HCT116 (cell line): ENCODE data around the gene ZNF580. TPM values are rescaled to one million over a fixed set of nuclear protein-coding genes. Genes with fewer than 3 reads are reported as not detected.
A peak's percentile ranks its signal among the peaks of the same experiment; 100 is the strongest.

Experiments used
- ATAC-seq: fragments of 200-7000 bp; cut with Tn5 transposase; 2 replicates; pipeline ENCODE4 v1.9.1; 2020; ENCODE audit warnings: mild to moderate bottlenecking, moderate library complexity
- BruUV-seq: library from RNA; stranded (reverse); fragments of 400-500 nt; replicated peaks from 2 replicates; lab custom pipeline; 2021; lab: Mats Ljungman, UMichigan
- CTCF ChIA-PET: fragments of 300-600 bp; sonication (Branson Sonifier 250); formaldehyde crosslinking; loops from one replicate; lab custom pipeline; 2021; ENCODE audit warnings: antibody characterized with exemption; lab: Charles Lee
- POLR2A ChIA-PET: fragments of 300-600, 350-600 bp; sonication (Branson Sonifier 250); formaldehyde crosslinking; loops from one replicate; lab custom pipeline; 2021; ENCODE audit warnings: antibody characterized with exemption; lab: Charles Lee
- RAD21 ChIA-PET, 2 experiments: fragments of 300-600 bp; sonication (Branson Sonifier 250); formaldehyde crosslinking; loops; one replicate each; lab custom pipeline; 2023; ENCODE audit warnings: low total read pairs in 2 of 2; ENCODE audit not compliant: uncharacterized antibody in 2 of 2, unreplicated experiment in 2 of 2, low non-redundant PET in 1 of 2; lab: Charles Lee
- DNase-seq: peaks from one replicate; pipeline ENCODE4 v3.0.0-alpha.2; 2010; ENCODE audit warnings: low read depth, low spot score
- H2AFZ ChIP-seq: fragments of 200-600 bp; shearing (Covaris generic), sonication (generic); 2 replicates; pipeline ENCODE4 v1.6.1; 2017; ENCODE audit warnings: low read depth, mixed run types, mixed read lengths, antibody characterized with exemption, low read length; ENCODE audit not compliant: poor library complexity, severe bottlenecking
- H3K27ac ChIP-seq: 2 replicates; pipeline ENCODE4 v1.5.1; 2012; ENCODE audit warnings: low read depth, low read length
- H3K27me3 ChIP-seq: fragments of 200-600 bp; sonication (generic); 2 replicates; pipeline ENCODE4 v1.6.1; 2016; ENCODE audit warnings: mixed run types, low read length, mixed read lengths; ENCODE audit not compliant: insufficient read depth
- H3K36me3 ChIP-seq, 2 experiments: fragments of 200-500 bp in 1 of 2; fragments of 200-600 bp in 1 of 2; sonication (Bioruptor generic) in 1 of 2; sonication (generic) in 1 of 2; 2 replicates each; pipeline versions ENCODE4 v1.5.1 to v1.6.1; 2014 to 2016; ENCODE audit warnings: low read length in 2 of 2, inconsistent platforms in 1 of 2, mixed read lengths in 1 of 2, mixed run types in 1 of 2; ENCODE audit not compliant: insufficient read depth in 2 of 2, control insufficient read depth in 1 of 2
- H3K4me1 ChIP-seq, 2 experiments: fragments of 200-600 bp in 1 of 2; sonication (generic) in 1 of 2; 2 replicates each; pipeline versions ENCODE4 v1.5.1 to v1.6.1; 2012 to 2017; ENCODE audit warnings: low read length in 2 of 2, inconsistent platforms in 1 of 2, mild to moderate bottlenecking in 1 of 2, mixed read lengths in 1 of 2, mixed run types in 1 of 2, moderate library complexity in 1 of 2; ENCODE audit not compliant: insufficient read depth in 2 of 2, control insufficient read depth in 1 of 2
- H3K4me2 ChIP-seq: fragments of 200-600 bp; sonication (generic); 2 replicates; pipeline ENCODE4 v1.6.1; 2017; ENCODE audit warnings: mixed run types, low read length, mixed read lengths
- H3K4me3 ChIP-seq, 2 experiments: fragments of 200-600 bp in 1 of 2; sonication (generic) in 1 of 2; replicated peaks in 1 of 2; 2 replicates each; pipeline ENCODE4 v1.5.1; 2011 to 2016; ENCODE audit warnings: low read length in 2 of 2, control low read depth in 1 of 2, low read depth in 1 of 2, mild to moderate bottlenecking in 1 of 2, mixed read lengths in 1 of 2, mixed run types in 1 of 2
- H3K79me2 ChIP-seq: fragments of 200-600 bp; sonication (generic); 2 replicates; pipeline ENCODE4 v1.6.1; 2017; ENCODE audit warnings: mild to moderate bottlenecking, mixed run types, low read length, moderate library complexity, mixed read lengths; ENCODE audit not compliant: insufficient read depth
- H3K9ac ChIP-seq: fragments of 200-600 bp; sonication (generic); 2 replicates; pipeline ENCODE4 v1.6.1; 2016; ENCODE audit warnings: low read length, mixed read lengths
- H3K9me2 ChIP-seq: fragments of 200-600 bp; sonication (generic), shearing (Covaris generic); 2 replicates; pipeline ENCODE4 v1.6.1; 2017; ENCODE audit warnings: mixed run types, mild to moderate bottlenecking, moderate library complexity; ENCODE audit not compliant: insufficient read depth
- H3K9me3 ChIP-seq, 2 experiments: fragments of 200-500 bp in 1 of 2; fragments of 200-600 bp in 1 of 2; sonication (Bioruptor generic) in 1 of 2; sonication (generic) in 1 of 2; 2 replicates each; pipeline ENCODE4 v1.6.1; 2014 to 2017; ENCODE audit warnings: low read length in 2 of 2, mixed read lengths in 2 of 2, inconsistent platforms in 1 of 2, low read depth in 1 of 2, mild to moderate bottlenecking in 1 of 2, mixed run types in 1 of 2, moderate library complexity in 1 of 2; ENCODE audit not compliant: control insufficient read depth in 1 of 2, insufficient read depth in 1 of 2
- H4K20me1 ChIP-seq: fragments of 200-600 bp; sonication (generic), shearing (Covaris generic); 2 replicates; pipeline ENCODE4 v1.6.1; 2017; ENCODE audit warnings: mixed run types, mild to moderate bottlenecking, moderate library complexity; ENCODE audit not compliant: insufficient read depth
- CTCF ChIP-seq, 3 experiments: fragments of 200-600 bp in 1 of 3; sonication (generic) in 1 of 3; IDR thresholded peaks in 2 of 3; conservative IDR thresholded peaks in 1 of 3; 2 replicates each; pipeline ENCODE4 v1.5.1; 2012 to 2017; ENCODE audit warnings: low read depth in 2 of 3, low read length in 2 of 3, antibody characterized with exemption in 1 of 3, borderline replicate concordance in 1 of 3, control low read depth in 1 of 3, mild to moderate bottlenecking in 1 of 3, mixed read lengths in 1 of 3, mixed run types in 1 of 3, moderate library complexity in 1 of 3; ENCODE audit not compliant: insufficient read depth in 1 of 3
- REST ChIP-seq: IDR thresholded peaks from 2 replicates; pipeline ENCODE4 v1.6.1; 2012; ENCODE audit warnings: low read depth
- intact Hi-C: fragments of 100-400 bp; cut with micrococcal nuclease; formaldehyde crosslinking; loops from 2 replicates; pipeline ENCODE4 v1.10.0; 2022
- total RNA-seq: library from RNA; stranded (reverse); gene quantifications from one replicate; pipeline ENCODE4 v1.2.1, GENCODE V29; 2021; ENCODE audit not compliant: unreplicated experiment

Gene ZNF580
- total RNA-seq, 1 experiment from 2014 or later, result 36.7 TPM

GRCh38 chr19:55658846-55659459, 18.2 kb downstream of the ZNF580 start:
- H2AFZ ChIP-seq, result no peak overlapping the region
- peaks cover 13 to 19% of the 10 kb centered on the region in 2 experiments; a peak in 3 of 4 replicates for H3K4me1 ChIP-seq
- ChIA-PET RAD21 (no interaction called here), CTCF (no interaction called here), POLR2A (no interaction called here)
- peaks cover 43 to 52% of the 10 kb centered on the region in 2 experiments; a peak in 3 of 4 replicates for H3K36me3 ChIP-seq
- no peak for ATAC-seq
- DNase-seq, result no peak
- peak overlapping the region; percentile 14; the same call in 1 of the 2 replicates for H3K27ac ChIP-seq
- no peak overlapping the region for H3K9ac ChIP-seq
- intact Hi-C loops, result no loop called here
- BruUV-seq, result no TSS peak
- peaks cover 88% of the 10 kb centered on the region for H3K79me2 ChIP-seq
- no peaks in the 10 kb centered on the region; the same call in 1 of the 2 replicates for H4K20me1 ChIP-seq
- H3K4me3 ChIP-seq, result no peak overlapping the region
- no peak for TF ChIP-seq CTCF (IDR thresholded peaks at IDR 0.05 in 2 of 3, conservative IDR thresholded peaks at IDR 0.05 in 1 of 3; ENCODE audit: borderline replicate concordance in 1 of 3, insufficient read depth in 1 of 3, low read depth in 2 of 3, low read length in 2 of 3)
- TF ChIP-seq REST, result no peak
- H3K9me3 ChIP-seq, result no peaks in the 10 kb centered on the region
- no peak overlapping the region for H3K4me2 ChIP-seq
- H3K27me3 ChIP-seq, result no peaks in the 10 kb centered on the region
- no peaks in the 10 kb centered on the region for H3K9me2 ChIP-seq
